Measurements from ENCODE around the gene IL22. TPM values are rescaled to one million over a fixed set of nuclear protein-coding genes. Genes with fewer than 3 reads are reported as not detected.

IL22 gene
- total RNA-seq, 4 donors from 2014 or later: not detected

- WGBS, 2 donors: 87 to 91% methylated on average over 7 of the region's 7 CpGs
- Histone ChIP-seq H3K4me3 (no peak overlapping the region), H3K27me3 (no peaks in the 10 kb centered on the region), H3K27ac (no peak overlapping the region), H3K9me3 (no peaks in the 10 kb centered on the region), H3K36me3 (no peaks in the 10 kb centered on the region), H3K4me1 (no peaks in the 10 kb centered on the region)
- no peak for DNase-seq (ENCODE audit: low spot score in 2 of 2)
- TF ChIP-seq EP300 (IDR thresholded peaks at IDR 0.05) (no peak), POLR2A (IDR thresholded peaks at IDR 0.05) (no peak), CTCF (IDR thresholded peaks at IDR 0.05) (no peak)
Observed at GRCh38 chr12:68264158-68264855, 10.9 kb upstream of the IL22 start.

GRCh38 chr12:68263366-68263765 lies 10.0 kb upstream of the IL22 start:
- DNase-seq (ENCODE audit: low spot score in 2 of 2): no peak
- no peaks in the 10 kb centered on the region for H3K36me3 ChIP-seq
- H3K4me1 ChIP-seq: no peaks in the 10 kb centered on the region
- no peaks in the 10 kb centered on the region for H3K9me3 ChIP-seq
- H3K4me3 ChIP-seq: no peak overlapping the region
- H3K27ac ChIP-seq: no peak overlapping the region
- 93 to 94% methylated on average over 1 of the region's 1 CpG for WGBS, 2 donors
- H3K27me3 ChIP-seq: no peaks in the 10 kb centered on the region
- TF ChIP-seq EP300 (IDR thresholded peaks at IDR 0.05): no peak

- H3K4me1 ChIP-seq: no peaks in the 10 kb centered on the region
- no peak overlapping the region for H3K4me3 ChIP-seq
- H3K9me3 ChIP-seq: no peaks in the 10 kb centered on the region
- H3K36me3 ChIP-seq: no peaks in the 10 kb centered on the region
- DNase-seq (ENCODE audit: low spot score in 2 of 2): no peak
- H3K27me3 ChIP-seq: no peaks in the 10 kb centered on the region
- TF ChIP-seq CTCF (IDR thresholded peaks at IDR 0.05) (no peak), EP300 (IDR thresholded peaks at IDR 0.05) (no peak), POLR2A (IDR thresholded peaks at IDR 0.05) (no peak)
- no peak overlapping the region for H3K27ac ChIP-seq
Observed at GRCh38 chr12:68261896-68262295, 8.5 kb upstream of the IL22 start.

- H3K9me3 ChIP-seq: no peaks in the 10 kb centered on the region
- H3K27ac ChIP-seq: no peak overlapping the region
- H3K4me3 ChIP-seq: no peak overlapping the region
- 63 to 67% methylated on average over 3 of the region's 3 CpGs for WGBS, 2 donors
- no peaks in the 10 kb centered on the region for H3K27me3 ChIP-seq
- no peaks in the 10 kb centered on the region for H3K36me3 ChIP-seq
- TF ChIP-seq CTCF (IDR thresholded peaks at IDR 0.05): no peak
- TF ChIP-seq EP300 (IDR thresholded peaks at IDR 0.05): no peak
- no peak for TF ChIP-seq POLR2A (IDR thresholded peaks at IDR 0.05)
- no peak for DNase-seq (ENCODE audit: low spot score in 2 of 2)
- H3K4me1 ChIP-seq: no peaks in the 10 kb centered on the region
Observed at GRCh38 chr12:68260153-68260552, 6.7 kb upstream of the IL22 start.

- Histone ChIP-seq H3K4me1 (no peaks in the 10 kb centered on the region), H3K27me3 (no peaks in the 10 kb centered on the region), H3K4me3 (no peak overlapping the region), H3K36me3 (no peaks in the 10 kb centered on the region), H3K9me3 (no peaks in the 10 kb centered on the region), H3K27ac (no peak overlapping the region)
- 76 to 83% methylated on average over 3 of the region's 3 CpGs for WGBS, 2 donors
- no peak for TF ChIP-seq CTCF (IDR thresholded peaks at IDR 0.05)
- TF ChIP-seq POLR2A (IDR thresholded peaks at IDR 0.05): no peak
- TF ChIP-seq EP300 (IDR thresholded peaks at IDR 0.05): no peak
- no peak for DNase-seq (ENCODE audit: low spot score in 2 of 2)
Observed at GRCh38 chr12:68259318-68259940, 6.0 kb upstream of the IL22 start.
